KMS-11 (cell line): ENCODE results near the gene CPA5.

ENCODE experiments used
- H2AFZ ChIP-seq: fragments of 200-600 bp; sonication (generic); 2 replicates; pipeline ENCODE4 v1.6.1; 2016; ENCODE audit warnings: antibody characterized with exemption, mixed run types, low read depth
- H3K27ac ChIP-seq: fragments of 200-600 bp; sonication (generic); 2 replicates; pipeline ENCODE4 v1.6.1; 2016; ENCODE audit warnings: mild to moderate bottlenecking, mixed run types
- H3K27me3 ChIP-seq: fragments of 200-600 bp; sonication (generic); 2 replicates; pipeline ENCODE4 v1.6.1; 2017; ENCODE audit warnings: mild to moderate bottlenecking, low read depth, mixed run types, moderate library complexity; ENCODE audit not compliant: insufficient read depth
- H3K36me3 ChIP-seq: fragments of 200-600 bp; sonication (generic); 2 replicates; pipeline ENCODE4 v1.6.1; 2017; ENCODE audit warnings: mild to moderate bottlenecking, mixed run types; ENCODE audit not compliant: insufficient read depth
- H3K4me1 ChIP-seq: fragments of 200-600 bp; sonication (generic); 2 replicates; pipeline ENCODE4 v1.6.1; 2016; ENCODE audit warnings: mild to moderate bottlenecking, low read depth, mixed run types; ENCODE audit not compliant: poor library complexity, severe bottlenecking
- H3K4me2 ChIP-seq: fragments of 200-600 bp; sonication (generic); 2 replicates; pipeline ENCODE4 v1.7.0; 2016; ENCODE audit warnings: mild to moderate bottlenecking, mixed run types
- H3K4me3 ChIP-seq: fragments of 200-600 bp; sonication (generic); IDR thresholded peaks from 2 replicates; pipeline ENCODE4 v1.6.1; 2017; ENCODE audit warnings: low read depth, low read length, mixed read lengths; ENCODE audit not compliant: insufficient read depth
- H3K79me2 ChIP-seq: fragments of 200-600 bp; sonication (generic); 2 replicates; pipeline ENCODE4 v1.6.1; 2016; ENCODE audit warnings: low read depth, mixed run types; ENCODE audit not compliant: insufficient read depth
- H3K9ac ChIP-seq: fragments of 200-600 bp; sonication (generic); 2 replicates; pipeline ENCODE4 v1.6.1; 2016; ENCODE audit warnings: mild to moderate bottlenecking, mixed run types
- H4K20me1 ChIP-seq: fragments of 200-600 bp; sonication (generic); 2 replicates; pipeline ENCODE4 v1.6.1; 2016; ENCODE audit warnings: mild to moderate bottlenecking, mixed run types; ENCODE audit not compliant: insufficient read depth
- CTCF ChIP-seq: fragments of 200-600 bp; sonication (generic); conservative IDR thresholded peaks from 2 replicates; pipeline ENCODE4 v1.6.1; 2017; ENCODE audit warnings: low read depth, mild to moderate bottlenecking, antibody characterized with exemption, low read length, moderate library complexity, mixed read lengths

CPA5 gene

GRCh38 chr7:130413201-130413600 is 68.6 kb downstream of the CPA5 start:
- no peak for TF ChIP-seq CTCF
- no peaks in the 10 kb centered on the region for H3K36me3 ChIP-seq

DNA sequence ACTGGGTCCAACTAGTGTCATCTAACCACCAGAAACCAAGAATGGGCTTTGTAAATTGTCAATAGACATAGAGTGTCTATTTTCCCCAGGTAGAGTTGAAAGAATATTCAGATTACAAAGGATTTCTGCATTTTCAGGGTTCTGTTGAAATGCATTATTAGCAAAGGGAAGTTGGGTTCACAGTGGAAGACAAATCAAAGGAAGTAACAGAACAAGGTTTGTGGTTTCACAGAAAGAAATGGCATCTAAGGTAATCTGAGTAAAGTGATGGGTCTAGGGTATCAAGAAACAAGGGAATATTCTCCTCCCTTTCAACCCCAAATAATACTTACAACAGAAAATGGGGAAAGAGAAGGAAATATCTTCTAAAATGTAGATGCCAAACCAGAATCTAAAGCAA is 70.4 kb downstream of the CPA5 start:
- Histone ChIP-seq H3K27ac (no peak overlapping the region), H4K20me1 (no peaks in the 10 kb centered on the region), H2AFZ (no peak overlapping the region), H3K4me2 (no peak overlapping the region), H3K36me3 (no peaks in the 10 kb centered on the region), H3K9ac (no peak overlapping the region), H3K79me2 (no peaks in the 10 kb centered on the region), H3K4me1 (peaks cover 7% of the 10 kb centered on the region), H3K4me3 (no peak overlapping the region), H3K27me3 (no peaks in the 10 kb centered on the region)
- TF ChIP-seq CTCF, result no peak

More at GRCh38 chr7:130413201-130413600, 68.6 kb downstream of the CPA5 start:
- Histone ChIP-seq H3K4me2 (no peak overlapping the region), H3K27ac (no peak overlapping the region), H3K9ac (no peak overlapping the region), H3K4me1 (no peaks in the 10 kb centered on the region), H3K79me2 (no peaks in the 10 kb centered on the region), H4K20me1 (no peaks in the 10 kb centered on the region), H2AFZ (no peak overlapping the region), H3K27me3 (no peaks in the 10 kb centered on the region), H3K4me3 (no peak overlapping the region)

DNA sequence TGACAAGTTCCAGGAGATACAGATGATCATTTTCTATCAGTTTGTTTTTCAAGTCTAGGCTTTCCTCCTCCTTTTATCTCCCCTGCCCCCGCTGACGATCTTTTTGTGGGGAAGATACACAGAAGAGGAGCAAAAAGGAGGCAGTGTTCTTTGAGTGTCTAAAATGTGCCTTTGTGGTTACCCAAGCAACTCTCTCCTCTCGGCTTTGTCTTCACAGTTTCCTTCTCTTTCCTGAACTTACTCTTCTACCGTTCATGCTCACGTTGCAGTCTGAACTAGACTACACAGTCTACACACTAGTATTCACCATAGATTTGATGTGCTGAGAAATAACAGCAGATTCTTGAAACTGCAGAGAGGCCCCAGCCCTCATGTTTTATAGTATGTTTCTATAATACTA is 72.6 kb downstream of the CPA5 start:
- H3K36me3 ChIP-seq, result no peaks in the 10 kb centered on the region
- no peaks in the 10 kb centered on the region for H4K20me1 ChIP-seq
- no peaks in the 10 kb centered on the region for H3K79me2 ChIP-seq
- H3K27me3 ChIP-seq, result no peaks in the 10 kb centered on the region
- no peak overlapping the region for H3K9ac ChIP-seq
- no peak for TF ChIP-seq CTCF
- H2AFZ ChIP-seq, result no peak overlapping the region
- H3K4me3 ChIP-seq, result no peak overlapping the region
- H3K4me2 ChIP-seq, result no peak overlapping the region
- peaks cover 23% of the 10 kb centered on the region for H3K4me1 ChIP-seq
- no peak overlapping the region for H3K27ac ChIP-seq

DNA sequence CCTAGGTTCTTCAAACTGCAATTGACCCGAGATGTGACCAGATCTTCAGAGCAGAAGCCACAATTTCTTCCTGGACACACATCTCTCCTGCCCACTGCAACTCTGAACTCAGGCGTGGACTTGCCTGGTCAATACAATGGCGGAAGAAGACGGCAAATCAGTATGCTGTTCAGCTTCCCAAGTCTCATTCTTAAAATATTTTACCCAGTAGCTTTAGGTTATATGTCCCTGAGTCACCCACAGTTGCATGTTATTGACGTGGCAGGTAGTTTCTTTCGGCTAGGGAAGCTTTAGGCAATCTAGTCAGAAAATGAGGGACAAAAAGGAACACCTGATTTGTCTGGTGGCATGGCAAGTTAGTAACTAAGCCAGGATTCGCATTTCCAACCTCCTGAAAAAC is 73.7 kb downstream of the CPA5 start:
- no peak overlapping the region for H3K9ac ChIP-seq
- H3K79me2 ChIP-seq, result no peaks in the 10 kb centered on the region
- no peaks in the 10 kb centered on the region for H4K20me1 ChIP-seq
- peaks cover 29% of the 10 kb centered on the region for H3K4me1 ChIP-seq
- no peaks in the 10 kb centered on the region for H3K27me3 ChIP-seq
- no peak overlapping the region for H3K4me3 ChIP-seq
- H3K36me3 ChIP-seq, result no peaks in the 10 kb centered on the region
- no peak overlapping the region for H3K4me2 ChIP-seq
- no peak overlapping the region for H3K27ac ChIP-seq
- TF ChIP-seq CTCF, result no peak
- no peak overlapping the region for H2AFZ ChIP-seq
